ENCODE measurements around the gene TRIO.

DNA sequence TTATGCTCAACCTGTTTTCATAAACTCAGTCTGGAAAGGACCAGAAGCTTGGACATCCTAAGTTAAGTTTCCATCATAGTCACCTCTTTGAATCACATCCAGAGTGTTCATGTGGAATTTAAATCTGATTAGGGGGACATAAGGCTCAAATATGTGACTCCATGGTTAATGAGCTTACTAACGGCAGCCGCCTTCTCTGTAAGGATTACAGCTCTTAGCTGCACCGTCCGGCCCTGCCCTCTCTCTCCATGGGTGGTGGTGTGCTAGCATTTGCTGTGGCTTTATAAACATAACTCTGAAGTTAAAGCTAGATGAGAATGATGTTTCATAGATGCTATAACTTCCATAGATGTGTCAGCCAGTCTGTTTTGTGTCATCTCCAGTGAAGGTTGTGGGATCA lies 156.5 kb downstream of the TRIO start:
- TF ChIP-seq, protein P1, sequence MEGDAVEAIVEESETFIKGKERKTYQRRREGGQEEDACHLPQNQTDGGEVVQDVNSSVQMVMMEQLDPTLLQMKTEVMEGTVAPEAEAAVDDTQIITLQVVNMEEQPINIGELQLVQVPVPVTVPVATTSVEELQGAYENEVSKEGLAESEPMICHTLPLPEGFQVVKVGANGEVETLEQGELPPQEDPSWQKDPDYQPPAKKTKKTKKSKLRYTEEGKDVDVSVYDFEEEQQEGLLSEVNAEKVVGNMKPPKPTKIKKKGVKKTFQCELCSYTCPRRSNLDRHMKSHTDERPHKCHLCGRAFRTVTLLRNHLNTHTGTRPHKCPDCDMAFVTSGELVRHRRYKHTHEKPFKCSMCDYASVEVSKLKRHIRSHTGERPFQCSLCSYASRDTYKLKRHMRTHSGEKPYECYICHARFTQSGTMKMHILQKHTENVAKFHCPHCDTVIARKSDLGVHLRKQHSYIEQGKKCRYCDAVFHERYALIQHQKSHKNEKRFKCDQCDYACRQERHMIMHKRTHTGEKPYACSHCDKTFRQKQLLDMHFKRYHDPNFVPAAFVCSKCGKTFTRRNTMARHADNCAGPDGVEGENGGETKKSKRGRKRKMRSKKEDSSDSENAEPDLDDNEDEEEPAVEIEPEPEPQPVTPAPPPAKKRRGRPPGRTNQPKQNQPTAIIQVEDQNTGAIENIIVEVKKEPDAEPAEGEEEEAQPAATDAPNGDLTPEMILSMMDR (IDR thresholded peaks at IDR 0.05) = no peak
- TF ChIP-seq EP300 (IDR thresholded peaks at IDR 0.05; ENCODE audit: low read depth) = no peak

Measured in transverse colon (tissue), 3 donors.